Body of pancreas (tissue), 4 donors: ENCODE measurements around the gene CPD. TPM values are rescaled to one million over a fixed set of nuclear protein-coding genes. Genes with fewer than 3 reads are reported as not detected.

Experiments
- ATAC-seq: fragments of 150-250 bp; one replicate; pipeline ENCODE4 v1.9.1; 2016
- DNase-seq, 4 donors: peaks; one replicate each; pipeline ENCODE4 v3.0.0-alpha.2; 2019
- H3K27ac ChIP-seq, 4 donors: fragments of 200-600 bp; sonication (generic); 1 replicate in 3 of 4; 2 replicates in 1 of 4; pipeline versions ENCODE4 v1.5.1 to v1.6.1; 2016 to 2019; ENCODE audit warnings: mild to moderate bottlenecking in 1 of 4, mixed read lengths in 1 of 4, moderate library complexity in 1 of 4
- H3K27me3 ChIP-seq, 2 donors: fragments of 200-600 bp; sonication (generic); one replicate each; pipeline ENCODE4 v1.6.0; 2016; ENCODE audit warnings: mild to moderate bottlenecking in 1 of 2
- H3K36me3 ChIP-seq, 2 donors: fragments of 200-600 bp; sonication (generic); replicated peaks in 1 of 2; 2 replicates each; pipeline ENCODE4 v1.5.1; 2016; ENCODE audit warnings: low read depth in 2 of 2; ENCODE audit not compliant: insufficient read depth in 1 of 2
- H3K4me1 ChIP-seq: fragments of 200-600 bp; sonication (generic); one replicate; pipeline ENCODE4 v1.6.0; 2016
- H3K4me3 ChIP-seq, 2 donors: fragments of 200-600 bp; sonication (generic); 1 replicate in 1 of 2; 2 replicates in 1 of 2; pipeline ENCODE4 v1.5.1; 2016 to 2019
- H3K9me3 ChIP-seq, 3 donors: fragments of 200-600 bp; sonication (generic); 1 replicate in 2 of 3; 2 replicates in 1 of 3; pipeline ENCODE4 v1.5.1; 2016
- POLR2A ChIP-seq, 3 donors: fragments of 450-650 bp; IDR thresholded peaks; one replicate each; pipeline ENCODE4 v1.6.1; 2016; ENCODE audit warnings: antibody characterized with exemption in 3 of 3, mild to moderate bottlenecking in 2 of 3
- WGBS, 2 donors: methylation state at CpG; one replicate each; pipeline ENCODE4 v1.1.5; 2017; 5-methylcytosine and 5-hydroxymethylcytosine counted together
- intact Hi-C: fragments of 100-400 bp; cut with DNase I; formaldehyde crosslinking; loops from one replicate; pipeline ENCODE4 v1.15.1; 2023
- total RNA-seq, 2 donors: library from RNA; depleted of rRNA; stranded (reverse); fragments of >200 nt; gene quantifications; one replicate each; pipeline ENCODE4 v1.1.0, GENCODE V29; 2016
- TF ChIP-seq, protein P1 (sequence below), 7 experiments: fragments of 450-650 bp in 4 of 7; fragments of 200-600 bp in 3 of 7; sonication (generic) in 3 of 7; IDR thresholded peaks; one replicate each; pipeline ENCODE4 v1.5.1; 2016 to 2019; ENCODE audit warnings: antibody characterized with exemption in 7 of 7

CPD gene
- total RNA-seq, 2 donors from 2014 or later, result 30.0 to 68.0 TPM

DNA sequence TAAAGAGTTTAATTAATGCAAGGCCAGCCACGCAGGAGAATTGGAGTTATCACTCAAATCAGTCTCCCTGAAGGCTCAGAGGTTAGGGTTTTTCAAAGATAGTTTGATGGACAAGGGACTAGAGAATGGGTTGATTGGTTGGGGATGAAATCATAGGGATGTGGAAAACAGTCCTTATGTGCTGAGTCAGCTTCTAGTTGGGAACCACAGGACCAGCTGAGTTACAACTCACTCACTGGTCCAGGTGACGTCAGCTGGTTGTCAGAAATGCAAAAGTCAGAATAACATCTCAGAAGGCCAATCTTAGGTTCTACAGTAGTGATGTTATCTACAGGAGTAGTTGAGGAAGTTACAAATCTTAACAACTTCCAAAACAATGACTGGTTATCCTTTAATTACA is 47.6 kb downstream of the CPD start:
- H3K27me3 ChIP-seq, result no peaks in the 10 kb centered on the region
- ATAC-seq, result no peak
- no peaks in the 10 kb centered on the region for H3K4me1 ChIP-seq
- peaks cover 0 to 16% of the 10 kb centered on the region in 2 donors for H3K36me3 ChIP-seq
- no peaks in the 10 kb centered on the region for H3K9me3 ChIP-seq
- 93 to 95% methylated on average over 2 of the region's 2 CpGs for WGBS, 2 donors
- intact Hi-C loops, result no loop called here
- H3K4me3 ChIP-seq, result no peak overlapping the region
- TF ChIP-seq POLR2A (IDR thresholded peaks at IDR 0.05), result no peak
- TF ChIP-seq, protein P1, sequence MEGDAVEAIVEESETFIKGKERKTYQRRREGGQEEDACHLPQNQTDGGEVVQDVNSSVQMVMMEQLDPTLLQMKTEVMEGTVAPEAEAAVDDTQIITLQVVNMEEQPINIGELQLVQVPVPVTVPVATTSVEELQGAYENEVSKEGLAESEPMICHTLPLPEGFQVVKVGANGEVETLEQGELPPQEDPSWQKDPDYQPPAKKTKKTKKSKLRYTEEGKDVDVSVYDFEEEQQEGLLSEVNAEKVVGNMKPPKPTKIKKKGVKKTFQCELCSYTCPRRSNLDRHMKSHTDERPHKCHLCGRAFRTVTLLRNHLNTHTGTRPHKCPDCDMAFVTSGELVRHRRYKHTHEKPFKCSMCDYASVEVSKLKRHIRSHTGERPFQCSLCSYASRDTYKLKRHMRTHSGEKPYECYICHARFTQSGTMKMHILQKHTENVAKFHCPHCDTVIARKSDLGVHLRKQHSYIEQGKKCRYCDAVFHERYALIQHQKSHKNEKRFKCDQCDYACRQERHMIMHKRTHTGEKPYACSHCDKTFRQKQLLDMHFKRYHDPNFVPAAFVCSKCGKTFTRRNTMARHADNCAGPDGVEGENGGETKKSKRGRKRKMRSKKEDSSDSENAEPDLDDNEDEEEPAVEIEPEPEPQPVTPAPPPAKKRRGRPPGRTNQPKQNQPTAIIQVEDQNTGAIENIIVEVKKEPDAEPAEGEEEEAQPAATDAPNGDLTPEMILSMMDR (IDR thresholded peaks at IDR 0.05), result no peak
- H3K27ac ChIP-seq, result no peak overlapping the region
- DNase-seq, result no peak

DNA sequence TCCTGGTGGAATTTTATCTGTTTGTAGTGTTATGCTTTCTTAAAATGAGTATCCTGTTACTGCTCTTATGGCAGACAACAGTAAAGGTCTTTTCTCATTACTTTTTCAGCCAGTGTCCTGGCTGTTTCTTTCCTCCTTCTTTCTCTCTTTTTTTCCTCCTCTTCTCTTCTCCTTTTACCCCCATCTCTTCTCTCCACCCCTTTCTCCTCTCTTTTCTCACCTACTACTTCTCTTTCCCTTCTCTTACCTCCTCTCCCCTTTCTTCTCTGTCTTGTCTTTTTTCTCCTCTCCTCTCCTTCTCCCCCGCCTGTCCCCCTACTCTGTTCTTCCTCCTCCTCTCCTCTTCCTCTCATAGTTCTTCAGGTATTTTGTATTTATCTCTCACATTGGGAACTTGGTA is 48.9 kb downstream of the CPD start:
- DNase-seq (no peak), ATAC-seq (no peak)
- Histone ChIP-seq H3K27ac (no peak overlapping the region), H3K36me3 (peaks cover 0 to 17% of the 10 kb centered on the region in 2 donors), H3K27me3 (no peaks in the 10 kb centered on the region), H3K9me3 (no peaks in the 10 kb centered on the region), H3K4me1 (no peaks in the 10 kb centered on the region), H3K4me3 (no peak overlapping the region)
- WGBS, 2 donors, result 91 to 100% methylated on average over 1 of the region's 1 CpG
- TF ChIP-seq, protein P1 (IDR thresholded peaks at IDR 0.05), result no peak
- no peak for TF ChIP-seq POLR2A (IDR thresholded peaks at IDR 0.05)
- intact Hi-C loops, result no loop called here

DNA sequence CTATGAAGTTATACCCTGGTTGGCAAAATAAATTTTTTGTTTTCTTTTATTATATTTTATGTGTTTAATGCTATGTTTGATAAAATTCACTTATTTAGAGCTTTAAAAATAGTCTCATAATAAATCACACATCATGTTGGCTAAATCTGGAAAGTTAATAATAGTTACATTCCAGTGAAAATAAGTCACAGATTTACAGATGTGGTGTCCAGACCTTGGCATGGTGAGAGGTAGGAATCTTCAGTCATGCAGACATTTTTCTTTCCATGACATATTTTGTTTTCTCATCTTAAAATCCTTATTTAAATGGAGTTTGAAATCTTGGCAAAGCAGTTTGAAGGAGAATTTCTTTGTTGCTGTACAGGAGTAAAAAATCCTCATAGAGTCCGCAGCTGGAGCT is 50.4 kb downstream of the CPD start:
- peaks cover 0 to 12% of the 10 kb centered on the region in 2 donors for H3K36me3 ChIP-seq
- no peak for DNase-seq
- intact Hi-C loops, result no loop called here

DNA sequence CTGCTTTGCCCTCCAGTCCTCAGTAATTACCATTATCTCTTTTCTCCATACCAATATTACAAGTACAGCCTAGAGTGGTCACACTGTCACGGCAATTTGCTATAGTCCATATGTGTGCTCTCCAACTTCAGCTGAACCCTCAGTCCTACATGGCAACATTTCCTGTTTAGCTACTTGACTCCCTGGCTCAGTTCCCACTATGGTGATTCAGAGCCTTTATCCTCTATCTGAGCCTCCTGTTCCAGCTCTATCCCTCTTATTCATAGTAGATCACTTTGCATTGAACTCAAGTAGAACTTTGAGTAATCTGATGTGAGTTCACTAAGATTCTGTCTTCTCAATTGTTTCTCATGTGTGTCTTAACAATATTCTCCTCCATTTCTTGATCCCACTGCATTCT is 54.8 kb downstream of the CPD start:
- H3K4me3 ChIP-seq, result no peak overlapping the region
- H3K36me3 ChIP-seq, result peaks cover 0 to 8% of the 10 kb centered on the region in 2 donors
- DNase-seq (peak in 2 of 4 donors; percentile 26 to 40), ATAC-seq (no peak)
- no peaks in the 10 kb centered on the region for H3K27me3 ChIP-seq
- TF ChIP-seq POLR2A (IDR thresholded peaks at IDR 0.05), result no peak
- TF ChIP-seq, protein P1 (IDR thresholded peaks at IDR 0.05), result no peak
- 87 to 88% methylated on average over 1 of the region's 1 CpG for WGBS, 2 donors
- H3K9me3 ChIP-seq, result no peaks in the 10 kb centered on the region
- intact Hi-C loops, result no loop called here
- no peak overlapping the region for H3K27ac ChIP-seq
- no peaks in the 10 kb centered on the region for H3K4me1 ChIP-seq

More for the DNA sequence above, 50.4 kb downstream of the CPD start:
- no peaks in the 10 kb centered on the region for H3K9me3 ChIP-seq
- H3K27me3 ChIP-seq, result no peaks in the 10 kb centered on the region
- H3K4me1 ChIP-seq, result no peaks in the 10 kb centered on the region
- WGBS, 2 donors, result 88 to 97% methylated on average over 1 of the region's 1 CpG
- no peak for ATAC-seq
- H3K4me3 ChIP-seq, result no peak overlapping the region
- H3K27ac ChIP-seq, result no peak overlapping the region
- no peak for TF ChIP-seq POLR2A (IDR thresholded peaks at IDR 0.05)
- TF ChIP-seq, protein P1 (IDR thresholded peaks at IDR 0.05), result no peak

DNA sequence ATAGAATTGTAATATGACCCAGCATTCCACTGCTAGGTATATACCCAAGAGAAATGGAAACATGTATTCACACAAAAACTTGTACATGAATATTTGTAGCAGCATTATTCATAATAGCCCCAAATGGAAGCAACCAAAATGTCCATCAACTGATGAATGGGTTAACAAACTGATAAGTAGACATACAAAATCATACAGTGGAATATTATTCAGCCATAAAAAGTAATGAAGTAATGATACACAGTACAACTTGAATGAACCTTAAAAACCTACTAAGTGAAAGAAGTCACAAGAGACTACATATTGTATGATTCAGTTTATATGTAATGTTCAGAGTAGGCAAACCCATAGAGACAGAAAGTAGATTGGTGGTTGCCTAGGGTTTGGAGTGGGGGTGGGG is 58.0 kb downstream of the CPD start:
- TF ChIP-seq, protein P1 (IDR thresholded peaks at IDR 0.05), result no peak
- TF ChIP-seq POLR2A (IDR thresholded peaks at IDR 0.05), result no peak
- intact Hi-C loops, result no loop called here
- Histone ChIP-seq H3K4me1 (no peaks in the 10 kb centered on the region), H3K36me3 (peaks cover 0 to 5% of the 10 kb centered on the region in 2 donors), H3K4me3 (no peak overlapping the region), H3K27ac (no peak overlapping the region), H3K9me3 (no peaks in the 10 kb centered on the region), H3K27me3 (no peaks in the 10 kb centered on the region)
- DNase-seq (no peak), ATAC-seq (no peak)
